Mucosa of descending colon (tissue), 3 donors: ENCODE results near the gene CCN5. TPM values are rescaled to one million over a fixed set of nuclear protein-coding genes. Genes with fewer than 3 reads are reported as not detected.
A peak's percentile ranks its signal among the peaks of the same experiment; 100 is the strongest.
"Not testable (repeated sequence)": the region's sequence is repeated elsewhere in the genome, so short reads cannot be mapped to it uniquely, and the experiment has no call there.

ENCODE experiments used
- ATAC-seq: fragments of 200-7000 bp; cut with Tn5 transposase; one replicate; pipeline ENCODE4 v1.9.1; 2020; ENCODE audit warnings: mild to moderate bottlenecking, moderate library complexity
- DNase-seq, 3 donors: peaks; one replicate each; pipeline ENCODE4 v3.0.0-alpha.2; 2020
- H3K36me3 ChIP-seq: fragments of 200-600 bp; one replicate; pipeline ENCODE4 v1.8.0; 2021; ENCODE audit warnings: low read depth, mild to moderate bottlenecking
- H3K4me1 ChIP-seq: fragments of 200-600 bp; one replicate; pipeline ENCODE4 v1.8.0; 2021; ENCODE audit warnings: low read depth, mild to moderate bottlenecking
- H3K4me3 ChIP-seq: fragments of 200-600 bp; one replicate; pipeline ENCODE4 v1.8.0; 2021; ENCODE audit warnings: mild to moderate bottlenecking
- H3K9me3 ChIP-seq: fragments of 200-600 bp; one replicate; pipeline ENCODE4 v1.8.0; 2021; ENCODE audit warnings: mild to moderate bottlenecking
- CTCF ChIP-seq: fragments of 200-600 bp; IDR thresholded peaks from one replicate; pipeline ENCODE4 v1.8.0; 2022; ENCODE audit warnings: antibody characterized with exemption, mild to moderate bottlenecking
- intact Hi-C, 2 donors: fragments of 100-400 bp; cut with DNase I in 1 of 2; cut with micrococcal nuclease in 1 of 2; formaldehyde crosslinking; loops; one replicate each; pipeline versions ENCODE4 v1.11.0 to v1.11.1; 2022; cut with DNase I, micrococcal nuclease
- total RNA-seq, 3 donors: library from RNA; stranded (reverse); fragmentation: NEBNext Ultra II Directional in 2 of 3; extraction: Animal tissue kit (Norgen Biotek cat#: 25700) in 2 of 3; gene quantifications; one replicate each; pipeline versions ENCODE4 v1.2.1 to v1.2.4, GENCODE V29; 2021 to 2023
- donor health status: DM: no; HTN: no; CAD: no; lungs with moderate emphysema.
- donor health status: DM: no; HTN: no; CAD: no.
- donor health status: DM: no; HTN: yes; CAD: no.

The CCN5 gene
- total RNA-seq, 3 donors from 2014 or later = 1.7 to 6.3 (median 4.2) TPM

GRCh38 chr20:44692932-44693480 lies 22.2 kb upstream of the CCN5 start:
- intact Hi-C loops = no loop called here

GRCh38 chr20:44693627-44694026 lies 21.5 kb upstream of the CCN5 start:
- no peak for DNase-seq
- no peak for ATAC-seq

More at GRCh38 chr20:44692932-44693480, 22.2 kb upstream of the CCN5 start:
- DNase-seq = peak in 1 of 3 donors; percentile 32
- Histone ChIP-seq H3K4me3 (no peak overlapping the region), H3K9me3 (no peaks in the 10 kb centered on the region), H3K4me1 (no peaks in the 10 kb centered on the region), H3K36me3 (no peaks in the 10 kb centered on the region)
- no peak for TF ChIP-seq CTCF
- ATAC-seq = peak; percentile 69

DNA sequence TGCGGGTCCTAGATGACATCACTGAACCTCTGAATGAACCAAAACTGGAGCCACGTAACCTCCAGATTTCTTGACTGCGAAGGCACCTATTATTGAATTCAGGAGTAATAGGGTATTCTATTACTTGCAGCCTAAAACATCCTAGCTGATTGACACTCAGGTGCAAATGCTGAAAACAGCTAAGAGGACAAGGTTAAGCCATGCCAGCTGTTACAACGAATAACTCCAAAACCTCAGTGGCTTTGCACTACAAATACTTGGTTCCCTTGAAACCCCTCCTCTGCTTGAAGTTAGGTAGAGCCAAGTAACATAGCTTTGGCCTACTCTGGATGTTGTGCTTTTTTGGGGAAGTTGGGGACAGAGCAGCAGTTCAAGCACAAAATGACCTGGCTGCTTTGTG lies 21.0 kb upstream of the CCN5 start:
- no peak for TF ChIP-seq CTCF
- Histone ChIP-seq H3K9me3 (no peaks in the 10 kb centered on the region), H3K4me1 (no peaks in the 10 kb centered on the region), H3K4me3 (no peak overlapping the region), H3K36me3 (no peaks in the 10 kb centered on the region)
- ATAC-seq (no peak), DNase-seq (no peak)
- intact Hi-C loops = no loop called here

More at GRCh38 chr20:44693627-44694026, 21.5 kb upstream of the CCN5 start:
- no peaks in the 10 kb centered on the region for H3K9me3 ChIP-seq
- H3K4me1 ChIP-seq = no peaks in the 10 kb centered on the region
- intact Hi-C loops = no loop called here
- TF ChIP-seq CTCF = no peak
- no peak overlapping the region for H3K4me3 ChIP-seq
- H3K36me3 ChIP-seq = no peaks in the 10 kb centered on the region

GRCh38 chr20:44695295-44695673 lies 19.9 kb upstream of the CCN5 start:
- intact Hi-C loops = no loop called here
- Histone ChIP-seq H3K9me3 (no peaks in the 10 kb centered on the region), H3K4me1 (no peaks in the 10 kb centered on the region), H3K4me3 (no peak overlapping the region), H3K36me3 (no peaks in the 10 kb centered on the region)
- TF ChIP-seq CTCF = no peak
- DNase-seq (no peak), ATAC-seq (no peak)

GRCh38 chr20:44695674-44696300 lies 19.4 kb upstream of the CCN5 start:
- TF ChIP-seq CTCF = no peak
- H3K4me3 ChIP-seq = no peak overlapping the region
- no peaks in the 10 kb centered on the region for H3K9me3 ChIP-seq
- ATAC-seq (no peak), DNase-seq (no peak)
- H3K4me1 ChIP-seq = no peaks in the 10 kb centered on the region
- intact Hi-C loops = no loop called here
- H3K36me3 ChIP-seq = no peaks in the 10 kb centered on the region

DNA sequence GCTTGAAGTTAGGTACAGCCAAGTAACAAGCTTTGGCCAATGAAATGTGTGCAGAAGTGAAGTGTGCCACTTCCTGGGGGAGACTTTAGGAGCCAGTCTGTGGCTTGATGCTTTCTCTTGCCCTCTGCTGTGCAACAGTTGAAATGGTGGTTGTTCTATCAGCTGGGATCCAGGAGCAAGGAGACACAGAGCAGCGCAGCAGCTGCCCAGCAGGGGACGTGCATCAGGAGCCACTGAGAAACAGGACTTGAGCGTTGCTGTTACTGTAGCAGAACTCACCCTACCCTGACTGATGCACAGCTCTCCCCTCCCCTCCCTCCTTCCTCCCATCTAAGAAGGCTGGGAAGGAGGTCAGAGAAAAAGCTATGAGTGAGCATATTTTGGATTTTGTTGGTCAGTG lies 18.9 kb upstream of the CCN5 start:
- Histone ChIP-seq H3K9me3 (no peaks in the 10 kb centered on the region), H3K36me3 (no peaks in the 10 kb centered on the region), H3K4me1 (no peaks in the 10 kb centered on the region), H3K4me3 (no peak overlapping the region)
- intact Hi-C loops = no loop called here
- DNase-seq (no peak), ATAC-seq (no peak)
- no peak for TF ChIP-seq CTCF

DNA sequence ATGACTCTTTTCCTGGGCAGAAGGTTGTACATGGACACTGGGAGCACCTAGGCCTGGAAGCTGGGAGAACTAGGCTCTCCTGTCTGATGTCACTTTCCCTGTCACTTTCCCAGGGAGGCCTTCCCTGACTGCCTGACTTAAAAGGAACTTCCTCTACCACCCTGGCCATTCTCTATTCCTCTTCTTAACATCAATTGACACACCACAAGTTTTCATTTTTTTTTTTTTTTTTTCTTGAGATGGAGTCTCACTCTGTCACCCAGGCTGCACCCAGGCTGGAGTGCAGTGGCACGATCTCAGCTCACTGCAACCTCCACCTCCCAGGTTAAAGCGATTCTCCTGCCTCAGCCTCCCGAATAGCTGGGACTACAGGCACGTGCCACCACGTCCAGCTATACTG lies 18.1 kb upstream of the CCN5 start:
- H3K36me3 ChIP-seq, ATAC-seq, H3K4me1 ChIP-seq, intact Hi-C loops, DNase-seq, H3K9me3 ChIP-seq, H3K4me3 ChIP-seq: not testable (repeated sequence)
